ENCODE data around the gene DDTL. TPM values are rescaled to one million over a fixed set of nuclear protein-coding genes. Genes with fewer than 3 reads are reported as not detected.

Gene DDTL
- polyA plus RNA-seq, 3 donors, result 0.25 to 0.41 TPM; not detected in 1

GRCh38 chr22:24001314-24001713, 34.6 kb downstream of the DDTL start:
- peaks cover 0 to 1% (median 0%) of the 10 kb centered on the region in 7 donors for H3K9me3 Mint-ChIP-seq
- Histone ChIP-seq H3K9me3 (replicated peaks in 1 of 2; ENCODE audit: control insufficient read depth in 1 of 2, insufficient read depth in 1 of 2, low read length in 2 of 2) (no peaks in the 10 kb centered on the region), H3K4me1 (ENCODE audit: control insufficient read depth in 1 of 2, insufficient read depth in 2 of 2, low read length in 2 of 2) (no peaks in the 10 kb centered on the region), H2AFZ (ENCODE audit: insufficient read depth, low read depth, low read length, poor library complexity, severe bottlenecking) (no peak overlapping the region), H3K27ac (ENCODE audit: low read depth in 1 of 2, low read length in 2 of 2) (no peak overlapping the region), H3K4me3 (replicated peaks in 1 of 3; ENCODE audit: low read depth in 2 of 3, low read length in 3 of 3) (no peak overlapping the region), H3K4me2 (replicated peaks; ENCODE audit: extremely low read depth, low read length, poor library complexity, severe bottlenecking) (no peak overlapping the region), H4K20me1 (ENCODE audit: insufficient read depth, low read length) (no peaks in the 10 kb centered on the region), H3K9ac (ENCODE audit: insufficient read depth, low read length, poor library complexity, severe bottlenecking) (no peak overlapping the region), H3K36me3 (replicated peaks in 1 of 2; ENCODE audit: control insufficient read depth in 1 of 2, insufficient read depth in 2 of 2, low read length in 2 of 2) (no peaks in the 10 kb centered on the region), H3K79me2 (ENCODE audit: insufficient read depth, low read length) (no peaks in the 10 kb centered on the region), H3K27me3 (ENCODE audit: control insufficient read depth in 2 of 2, insufficient read depth in 2 of 2, low read length in 2 of 2) (no peaks in the 10 kb centered on the region)
- intact Hi-C loops (cut with micrococcal nuclease), result no loop called here
- peaks cover 6% of the 10 kb centered on the region for H3K4me1 Mint-ChIP-seq
- peaks cover 4 to 7% (median 6%) of the 10 kb centered on the region in 3 donors for H3K27me3 Mint-ChIP-seq (ENCODE audit: low read depth in 3 of 3)
- H3K4me3 Mint-ChIP-seq, result no peak overlapping the region
- DNase-seq, result no peak
- H3K27ac Mint-ChIP-seq, result no peak overlapping the region
- H3K36me3 Mint-ChIP-seq, result no peaks in the 10 kb centered on the region
- WGBS (ENCODE audit: insufficient coverage), result 90% methylated on average over 9 of the region's 9 CpGs
- no peak for TF ChIP-seq CTCF (IDR thresholded peaks at IDR 0.05)

- Mint-ChIP-seq H3K4me1 (no peaks in the 10 kb centered on the region), H3K9me3 (peaks cover 0 to 1% (median 0%) of the 10 kb centered on the region in 7 donors), H3K27ac (no peak overlapping the region), H3K36me3 (no peaks in the 10 kb centered on the region), H3K27me3 (ENCODE audit: low read depth in 3 of 3) (peaks cover 4 to 7% (median 6%) of the 10 kb centered on the region in 3 donors), H3K4me3 (no peak overlapping the region)
- Histone ChIP-seq H3K36me3 (replicated peaks in 1 of 2; ENCODE audit: control insufficient read depth in 1 of 2, insufficient read depth in 2 of 2, low read length in 2 of 2) (no peaks in the 10 kb centered on the region), H3K9me3 (replicated peaks in 1 of 2; ENCODE audit: control insufficient read depth in 1 of 2, insufficient read depth in 1 of 2, low read length in 2 of 2) (no peaks in the 10 kb centered on the region), H3K27ac (ENCODE audit: low read depth in 1 of 2, low read length in 2 of 2) (no peak overlapping the region), H3K79me2 (ENCODE audit: insufficient read depth, low read length) (no peaks in the 10 kb centered on the region), H2AFZ (ENCODE audit: insufficient read depth, low read depth, low read length, poor library complexity, severe bottlenecking) (no peak overlapping the region), H4K20me1 (ENCODE audit: insufficient read depth, low read length) (no peaks in the 10 kb centered on the region), H3K9ac (ENCODE audit: insufficient read depth, low read length, poor library complexity, severe bottlenecking) (no peak overlapping the region), H3K4me2 (replicated peaks; ENCODE audit: extremely low read depth, low read length, poor library complexity, severe bottlenecking) (no peak overlapping the region), H3K4me1 (ENCODE audit: control insufficient read depth in 1 of 2, insufficient read depth in 2 of 2, low read length in 2 of 2) (no peaks in the 10 kb centered on the region), H3K4me3 (replicated peaks in 1 of 3; ENCODE audit: low read depth in 2 of 3, low read length in 3 of 3) (no peak overlapping the region), H3K27me3 (ENCODE audit: control insufficient read depth in 2 of 2, insufficient read depth in 2 of 2, low read length in 2 of 2) (no peaks in the 10 kb centered on the region)
- WGBS (ENCODE audit: insufficient coverage), result 93% methylated on average over 3 of the region's 10 CpGs
- no peak for TF ChIP-seq CTCF (IDR thresholded peaks at IDR 0.05)
- intact Hi-C loops (cut with micrococcal nuclease), result no loop called here
- DNase-seq, result no peak
Measured at GRCh38 chr22:24002272-24002671, 35.6 kb downstream of the DDTL start.

Data from CD14-positive monocyte (primary cell).